Measurements from ENCODE around the gene MATN3. TPM values are rescaled to one million over a fixed set of nuclear protein-coding genes. Genes with fewer than 3 reads are reported as not detected.

Gene MATN3
- polyA plus RNA-seq, 1 of the 3 experiments (the other 2 are of a cell fraction), result 5.9 TPM

DNA sequence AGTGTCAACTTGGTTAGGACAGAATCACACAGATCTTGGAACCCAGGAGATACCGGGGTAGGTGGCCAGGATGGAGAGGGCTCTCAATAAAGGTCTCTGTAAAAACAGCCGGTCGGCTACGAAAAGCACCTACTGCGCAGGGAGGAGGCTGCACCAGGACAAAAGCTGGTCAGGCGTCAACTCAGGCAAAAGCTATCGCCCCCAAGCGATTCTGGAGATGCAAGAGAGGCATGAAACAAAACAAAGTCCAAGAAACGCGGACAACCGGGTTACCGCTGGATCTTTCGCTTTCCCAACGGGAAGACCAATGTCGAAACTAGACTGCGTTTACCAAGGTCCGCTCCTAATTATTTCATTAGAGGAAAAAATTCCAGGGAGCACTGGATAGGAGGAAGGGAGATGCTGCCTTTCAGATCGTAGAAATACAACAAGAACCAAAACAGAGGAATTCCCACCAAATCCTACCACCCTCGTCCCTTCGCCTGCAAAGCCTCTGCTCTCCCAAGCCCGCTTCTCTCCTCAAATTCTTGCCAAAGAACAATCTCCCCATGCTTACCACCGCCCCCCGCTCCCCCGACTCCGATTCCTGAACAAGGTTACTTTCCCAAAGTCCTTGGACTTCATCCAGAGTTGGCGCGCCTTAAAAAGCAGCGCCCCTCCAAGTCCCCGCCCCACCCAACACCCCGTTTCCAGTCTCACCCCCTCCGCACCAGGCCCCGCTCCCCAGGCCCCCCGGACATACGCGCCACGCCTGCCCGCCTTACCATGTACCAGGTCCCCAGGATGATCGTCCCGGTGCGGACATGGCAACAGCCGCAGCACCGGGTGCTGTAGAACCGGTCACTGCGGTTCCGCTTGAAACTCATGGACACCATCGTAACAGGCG lies 38.4 kb upstream of the MATN3 start (continued):
- TF ChIP-seq, protein P1, sequence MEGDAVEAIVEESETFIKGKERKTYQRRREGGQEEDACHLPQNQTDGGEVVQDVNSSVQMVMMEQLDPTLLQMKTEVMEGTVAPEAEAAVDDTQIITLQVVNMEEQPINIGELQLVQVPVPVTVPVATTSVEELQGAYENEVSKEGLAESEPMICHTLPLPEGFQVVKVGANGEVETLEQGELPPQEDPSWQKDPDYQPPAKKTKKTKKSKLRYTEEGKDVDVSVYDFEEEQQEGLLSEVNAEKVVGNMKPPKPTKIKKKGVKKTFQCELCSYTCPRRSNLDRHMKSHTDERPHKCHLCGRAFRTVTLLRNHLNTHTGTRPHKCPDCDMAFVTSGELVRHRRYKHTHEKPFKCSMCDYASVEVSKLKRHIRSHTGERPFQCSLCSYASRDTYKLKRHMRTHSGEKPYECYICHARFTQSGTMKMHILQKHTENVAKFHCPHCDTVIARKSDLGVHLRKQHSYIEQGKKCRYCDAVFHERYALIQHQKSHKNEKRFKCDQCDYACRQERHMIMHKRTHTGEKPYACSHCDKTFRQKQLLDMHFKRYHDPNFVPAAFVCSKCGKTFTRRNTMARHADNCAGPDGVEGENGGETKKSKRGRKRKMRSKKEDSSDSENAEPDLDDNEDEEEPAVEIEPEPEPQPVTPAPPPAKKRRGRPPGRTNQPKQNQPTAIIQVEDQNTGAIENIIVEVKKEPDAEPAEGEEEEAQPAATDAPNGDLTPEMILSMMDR (IDR thresholded peaks at IDR 0.05), result peak; percentile 39
- peak; percentile 53 for TF ChIP-seq MXI1 (IDR thresholded peaks at IDR 0.05; ENCODE audit: low read depth, low read length)

DNA sequence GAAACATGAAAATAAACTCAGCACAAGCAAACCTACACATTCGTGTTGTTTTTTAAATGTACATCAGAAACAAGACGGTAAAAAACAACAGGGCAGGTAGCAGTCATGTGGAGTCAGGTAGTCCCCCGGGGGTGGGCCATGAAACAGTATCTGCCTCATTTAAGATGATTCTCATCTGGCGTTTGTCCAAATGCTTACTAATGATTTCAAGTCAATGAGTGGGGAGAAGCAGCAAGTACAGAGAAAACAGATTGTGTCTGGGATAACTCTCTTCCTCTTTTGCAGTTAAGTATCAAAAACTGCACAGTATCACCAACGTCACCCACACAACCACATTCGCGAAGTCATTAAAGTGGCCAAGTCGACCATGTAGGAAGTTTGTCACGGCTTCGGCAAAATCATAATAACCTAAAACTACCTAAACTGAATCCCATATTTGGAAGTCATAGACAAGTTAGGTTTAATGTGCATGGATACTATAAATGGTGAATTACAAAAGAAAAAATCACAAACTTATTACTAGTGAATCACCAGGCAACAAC lies 37.7 kb upstream of the MATN3 start:
- peaks cover 11 to 38% of the 10 kb centered on the region in 2 experiments; a peak in 3 of 4 replicates for H3K4me1 ChIP-seq (ENCODE audit: control insufficient read depth in 1 of 2, insufficient read depth in 2 of 2, low read depth in 1 of 2, low read length in 1 of 2)
- no peak overlapping the region for H2AFZ ChIP-seq (ENCODE audit: low read depth)
- DNase-seq, result peak; percentile 30
- H3F3A ChIP-seq (replicated peaks; ENCODE audit: insufficient read depth), result peaks cover 3% of the 10 kb centered on the region
- peak overlapping the region; percentile 94 to 98 for H3K27ac ChIP-seq (ENCODE audit: low read depth in 2 of 2, low read length in 1 of 2)
- CTCF ChIA-PET, result interaction anchor here (1.0 to 6.3 kb wide), 6 partner anchors 11 to 48 kb away, joined by 3 to 54 read pairs (median 5); partner anchors contain the start of gene MATN3
- TF ChIP-seq CHD2 (IDR thresholded peaks at IDR 0.05; ENCODE audit: low read length, partially characterized antibody) (no peak), NFIC (IDR thresholded peaks at IDR 0.05; ENCODE audit: borderline replicate concordance) (peak; percentile 73), MXI1 (IDR thresholded peaks at IDR 0.05; ENCODE audit: low read depth, low read length) (peak; percentile 14; the same call in 1 of the 2 replicates), TCF12 (IDR thresholded peaks at IDR 0.05) (peak; percentile 22; the same call in 1 of the 2 replicates), MEF2A (IDR thresholded peaks at IDR 0.05; ENCODE audit: borderline replicate concordance, low read depth) (no peak), RCOR1 (IDR thresholded peaks at IDR 0.05; ENCODE audit: low read length) (0 out of 2 replicates have a peak, but pooled peaks have one; percentile 4)
- peaks cover 69% of the 10 kb centered on the region for H3K79me2 ChIP-seq (ENCODE audit: insufficient read depth)
- H3K9me3 ChIP-seq, result no peaks in the 10 kb centered on the region
- H3K4me3 ChIP-seq (ENCODE audit: low read depth in 2 of 2, low read length in 1 of 2), result peak overlapping the region; percentile 72 to 99
- H3K9ac ChIP-seq, result peak overlapping the region; percentile 85
- H3K27me3 ChIP-seq (ENCODE audit: insufficient read depth), result no peaks in the 10 kb centered on the region
- 11% methylated on average over 10 of the region's 10 CpGs for WGBS (ENCODE audit: low lambda C conversion rate)
- H3K9me2 ChIP-seq, result no peaks in the 10 kb centered on the region
- peak overlapping the region; percentile 72 for H3K4me2 ChIP-seq
- POLR2A ChIA-PET, result interaction anchor here (1.1 to 3.1 kb wide), 2 partner anchors 21 to 60 kb away, joined by 3 to 30 read pairs; partner anchors contain the start of gene WDR35
- H4K20me1 ChIP-seq (ENCODE audit: insufficient read depth), result peaks cover 39% of the 10 kb centered on the region
- no peaks in the 10 kb centered on the region for H3K36me3 ChIP-seq (replicated peaks in 1 of 2; ENCODE audit: control insufficient read depth in 1 of 2, insufficient read depth in 2 of 2, low read length in 1 of 2)

DNA sequence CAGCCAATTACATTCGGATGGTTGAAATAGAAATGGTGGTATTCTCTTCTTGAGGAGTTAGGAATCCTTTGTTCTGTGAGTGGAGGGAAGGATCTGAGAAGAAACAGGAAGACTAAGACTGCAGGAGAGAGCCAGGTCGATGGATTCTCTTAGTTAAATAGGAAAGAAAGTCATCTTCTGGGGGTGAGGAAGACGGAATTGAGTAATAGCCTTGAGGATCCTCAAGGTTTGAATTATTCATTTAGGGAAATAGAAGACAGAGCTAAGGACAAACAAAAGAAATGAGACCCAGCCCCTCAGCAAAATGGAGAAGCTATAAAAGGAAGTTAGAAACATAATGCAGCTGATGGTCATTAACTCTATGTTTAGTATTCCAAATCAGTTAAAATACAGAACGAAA lies 37.2 kb upstream of the MATN3 start:
- Histone ChIP-seq H2AFZ (ENCODE audit: low read depth) (no peak overlapping the region), H3K27me3 (ENCODE audit: insufficient read depth) (no peaks in the 10 kb centered on the region), H3K4me1 (ENCODE audit: control insufficient read depth in 1 of 2, insufficient read depth in 2 of 2, low read depth in 1 of 2, low read length in 1 of 2) (peaks cover 11 to 40% of the 10 kb centered on the region in 2 experiments; a peak in 3 of 4 replicates), H3K36me3 (replicated peaks in 1 of 2; ENCODE audit: control insufficient read depth in 1 of 2, insufficient read depth in 2 of 2, low read length in 1 of 2) (peaks cover 0 to 4% of the 10 kb centered on the region in 2 experiments), H3K9me3 (no peaks in the 10 kb centered on the region), H3F3A (replicated peaks; ENCODE audit: insufficient read depth) (peaks cover 3% of the 10 kb centered on the region), H3K79me2 (ENCODE audit: insufficient read depth) (peaks cover 75% of the 10 kb centered on the region), H3K27ac (ENCODE audit: low read depth in 2 of 2, low read length in 1 of 2) (peak overlapping the region; percentile 44 to 98; a peak in 3 of 4 replicates), H4K20me1 (ENCODE audit: insufficient read depth) (peaks cover 44% of the 10 kb centered on the region), H3K9me2 (no peaks in the 10 kb centered on the region), H3K4me3 (ENCODE audit: low read depth in 2 of 2, low read length in 1 of 2) (peak overlapping the region; percentile 72 to 99), H3K4me2 (peak overlapping the region; percentile 72), H3K9ac (peak overlapping the region; percentile 85)
- CTCF ChIA-PET, result interaction anchor here (1.0 to 6.3 kb wide), 5 partner anchors 11 to 94 kb away, joined by 3 to 54 read pairs (median 5); partner anchors contain the start of gene MATN3
- POLR2A ChIA-PET, result interaction anchor here (1.1 kb wide), 1 partner anchor 60 kb away, joined by 3 read pairs; the partner anchor contains the start of gene WDR35
- 41% methylated on average over 4 of the region's 4 CpGs for WGBS (ENCODE audit: low lambda C conversion rate)
- DNase-seq, result no peak
- TF ChIP-seq, protein P2, sequence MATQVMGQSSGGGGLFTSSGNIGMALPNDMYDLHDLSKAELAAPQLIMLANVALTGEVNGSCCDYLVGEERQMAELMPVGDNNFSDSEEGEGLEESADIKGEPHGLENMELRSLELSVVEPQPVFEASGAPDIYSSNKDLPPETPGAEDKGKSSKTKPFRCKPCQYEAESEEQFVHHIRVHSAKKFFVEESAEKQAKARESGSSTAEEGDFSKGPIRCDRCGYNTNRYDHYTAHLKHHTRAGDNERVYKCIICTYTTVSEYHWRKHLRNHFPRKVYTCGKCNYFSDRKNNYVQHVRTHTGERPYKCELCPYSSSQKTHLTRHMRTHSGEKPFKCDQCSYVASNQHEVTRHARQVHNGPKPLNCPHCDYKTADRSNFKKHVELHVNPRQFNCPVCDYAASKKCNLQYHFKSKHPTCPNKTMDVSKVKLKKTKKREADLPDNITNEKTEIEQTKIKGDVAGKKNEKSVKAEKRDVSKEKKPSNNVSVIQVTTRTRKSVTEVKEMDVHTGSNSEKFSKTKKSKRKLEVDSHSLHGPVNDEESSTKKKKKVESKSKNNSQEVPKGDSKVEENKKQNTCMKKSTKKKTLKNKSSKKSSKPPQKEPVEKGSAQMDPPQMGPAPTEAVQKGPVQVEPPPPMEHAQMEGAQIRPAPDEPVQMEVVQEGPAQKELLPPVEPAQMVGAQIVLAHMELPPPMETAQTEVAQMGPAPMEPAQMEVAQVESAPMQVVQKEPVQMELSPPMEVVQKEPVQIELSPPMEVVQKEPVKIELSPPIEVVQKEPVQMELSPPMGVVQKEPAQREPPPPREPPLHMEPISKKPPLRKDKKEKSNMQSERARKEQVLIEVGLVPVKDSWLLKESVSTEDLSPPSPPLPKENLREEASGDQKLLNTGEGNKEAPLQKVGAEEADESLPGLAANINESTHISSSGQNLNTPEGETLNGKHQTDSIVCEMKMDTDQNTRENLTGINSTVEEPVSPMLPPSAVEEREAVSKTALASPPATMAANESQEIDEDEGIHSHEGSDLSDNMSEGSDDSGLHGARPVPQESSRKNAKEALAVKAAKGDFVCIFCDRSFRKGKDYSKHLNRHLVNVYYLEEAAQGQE (IDR thresholded peaks at IDR 0.05; ENCODE audit: low read depth, low read length), result no peak
- TF ChIP-seq, protein P3, sequence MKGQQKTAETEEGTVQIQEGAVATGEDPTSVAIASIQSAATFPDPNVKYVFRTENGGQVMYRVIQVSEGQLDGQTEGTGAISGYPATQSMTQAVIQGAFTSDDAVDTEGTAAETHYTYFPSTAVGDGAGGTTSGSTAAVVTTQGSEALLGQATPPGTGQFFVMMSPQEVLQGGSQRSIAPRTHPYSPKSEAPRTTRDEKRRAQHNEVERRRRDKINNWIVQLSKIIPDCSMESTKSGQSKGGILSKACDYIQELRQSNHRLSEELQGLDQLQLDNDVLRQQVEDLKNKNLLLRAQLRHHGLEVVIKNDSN (IDR thresholded peaks at IDR 0.05; ENCODE audit: borderline replicate concordance, low read depth), result no peak
- no peak for TF ChIP-seq RXRA (IDR thresholded peaks at IDR 0.05; ENCODE audit: borderline replicate concordance, low read depth)
- TF ChIP-seq SIN3A (IDR thresholded peaks at IDR 0.05; ENCODE audit: borderline replicate concordance, low read depth, low read length), result no peak
- TF ChIP-seq NFIC (IDR thresholded peaks at IDR 0.05; ENCODE audit: borderline replicate concordance), result no peak
- no peak for TF ChIP-seq TAF1 (IDR thresholded peaks at IDR 0.05; ENCODE audit: borderline replicate concordance, low read depth, low read length)
- no peak for TF ChIP-seq EZH2phosphoT487 (IDR thresholded peaks at IDR 0.05; ENCODE audit: borderline replicate concordance, low read depth)

Data from SK-N-SH (cell line).